Umbilical cord (tissue), 2 donors: ENCODE results near the gene INPP5D. TPM values are rescaled to one million over a fixed set of nuclear protein-coding genes. Genes with fewer than 3 reads are reported as not detected.
"Not testable (repeated sequence)": the region's sequence is repeated elsewhere in the genome, so short reads cannot be mapped to it uniquely, and the experiment has no call there.

ENCODE experiments used
- DNase-seq: peaks from one replicate; pipeline ENCODE4 v3.0.0-alpha.2; 2015; ENCODE audit warnings: low spot score
- total RNA-seq: library from RNA; depleted of rRNA; stranded (reverse); fragments of >200 nt; gene quantifications from one replicate; pipeline ENCODE4 v1.2.3, GENCODE V29; 2014; ENCODE audit warnings: low replicate concordance; ENCODE audit not compliant: insufficient read depth

INPP5D gene
- total RNA-seq, 1 donor from 2014 or later: 5.8 TPM

DNA sequence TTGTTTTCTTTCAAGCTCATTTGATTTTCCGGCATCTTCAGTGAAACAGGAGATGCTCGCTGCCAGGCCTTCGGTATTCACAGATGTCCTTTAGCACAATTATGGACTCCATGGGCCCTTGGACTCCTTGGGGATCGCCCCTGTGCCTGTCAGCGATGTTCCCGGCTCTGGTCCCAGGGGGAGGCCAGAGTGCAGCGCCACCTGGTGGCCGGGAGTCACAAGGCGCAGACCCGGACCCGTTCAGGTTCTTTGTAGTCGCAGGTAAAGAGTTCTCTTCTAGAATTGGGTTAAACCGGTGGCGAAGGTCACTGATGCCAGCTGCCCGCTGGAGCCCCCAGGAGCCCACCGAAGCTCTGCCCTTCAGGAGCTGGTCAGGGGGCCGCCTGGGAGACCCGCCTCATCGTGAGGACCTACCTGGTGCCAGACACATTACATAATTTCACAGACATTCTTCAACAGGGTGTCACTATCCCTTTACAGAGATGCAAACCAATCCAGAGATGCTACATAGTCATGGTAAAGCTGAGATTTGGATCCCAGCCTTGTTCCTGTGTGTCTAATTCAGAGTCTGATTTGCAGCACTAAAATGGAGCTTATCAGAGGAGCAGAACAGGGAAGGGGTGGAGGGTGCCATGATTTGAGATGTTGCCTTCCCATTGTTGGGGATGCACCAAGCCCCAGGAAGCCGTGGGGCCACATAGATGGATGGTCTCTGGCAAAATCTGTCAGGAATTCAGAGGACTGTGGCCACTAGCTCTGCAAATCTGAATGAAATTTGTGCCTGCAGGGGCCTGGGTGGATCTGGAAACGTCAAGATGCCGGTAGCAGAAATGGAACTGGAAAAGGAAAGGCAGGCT lies 6.0 kb upstream of the INPP5D start:
- DNase-seq: no peak

DNA sequence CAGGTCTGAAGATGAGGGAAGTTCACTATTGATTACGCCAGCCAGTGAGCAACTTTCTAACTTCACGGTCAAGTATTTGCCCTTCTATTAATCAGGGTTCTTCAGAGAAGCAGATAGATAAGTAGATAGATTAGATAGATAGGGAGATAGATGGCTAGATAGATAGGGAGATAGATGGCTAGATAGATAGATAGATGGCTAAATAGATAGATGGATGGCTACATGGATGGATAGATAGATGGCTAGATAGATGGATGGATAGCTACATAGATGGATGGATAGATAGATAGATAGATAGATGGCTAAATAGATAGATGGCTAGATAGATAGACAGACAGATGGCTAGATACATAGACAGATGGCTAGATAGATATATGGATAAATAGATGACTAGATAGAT lies 4.8 kb upstream of the INPP5D start:
- DNase-seq: no peak

- DNase-seq: no peak
These were observed 3.1 kb upstream of the INPP5D start for GRCh38 chr2:233056961-233057605.

DNA sequence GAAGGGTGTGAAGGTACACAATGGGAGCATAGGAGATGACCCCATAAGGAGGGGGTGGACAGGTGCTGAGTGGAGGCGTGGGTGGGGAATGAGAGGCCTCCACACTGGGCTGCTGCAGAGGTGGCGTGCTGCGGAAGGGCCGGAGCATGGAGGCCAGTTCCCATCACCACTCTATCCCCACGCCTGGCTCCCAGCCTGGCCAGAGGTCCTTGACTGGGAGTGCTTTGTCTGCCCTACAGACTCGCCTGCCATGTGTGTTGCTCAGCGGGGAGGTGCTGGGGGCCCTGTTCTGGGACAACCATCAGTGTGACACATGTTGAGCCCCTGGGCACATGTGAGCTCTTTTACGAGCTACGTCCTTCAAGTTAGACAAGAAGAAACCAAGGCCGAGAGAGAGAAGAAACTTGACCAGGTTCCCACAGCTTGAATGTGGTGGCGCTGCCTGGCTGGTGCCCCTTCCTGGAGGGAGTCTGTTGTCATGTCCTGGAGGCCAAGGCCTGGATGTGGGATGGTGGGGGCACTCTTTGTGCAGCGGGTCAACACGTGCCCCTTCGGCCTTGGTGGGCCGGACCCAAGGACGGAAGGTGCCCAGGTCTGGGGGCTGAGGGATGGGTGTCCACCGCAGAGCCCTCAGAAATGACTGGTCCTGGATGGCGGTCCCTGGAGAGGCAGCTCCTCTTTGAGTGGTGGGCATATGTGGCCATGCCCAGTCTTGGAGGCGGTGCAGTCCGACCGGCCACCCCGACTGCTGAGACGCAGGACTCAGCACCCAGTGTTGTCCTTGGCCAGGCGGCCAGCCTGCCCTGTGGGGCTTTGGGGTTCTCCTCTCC lies 1.2 kb upstream of the INPP5D start:
- no peak for DNase-seq

- DNase-seq: no peak
These were observed 670 bp upstream of the INPP5D start for GRCh38 chr2:233059547-233059796.

GRCh38 chr2:233060501-233060979 lies 398 bp downstream of the INPP5D start:
- DNase-seq: no peak

DNA sequence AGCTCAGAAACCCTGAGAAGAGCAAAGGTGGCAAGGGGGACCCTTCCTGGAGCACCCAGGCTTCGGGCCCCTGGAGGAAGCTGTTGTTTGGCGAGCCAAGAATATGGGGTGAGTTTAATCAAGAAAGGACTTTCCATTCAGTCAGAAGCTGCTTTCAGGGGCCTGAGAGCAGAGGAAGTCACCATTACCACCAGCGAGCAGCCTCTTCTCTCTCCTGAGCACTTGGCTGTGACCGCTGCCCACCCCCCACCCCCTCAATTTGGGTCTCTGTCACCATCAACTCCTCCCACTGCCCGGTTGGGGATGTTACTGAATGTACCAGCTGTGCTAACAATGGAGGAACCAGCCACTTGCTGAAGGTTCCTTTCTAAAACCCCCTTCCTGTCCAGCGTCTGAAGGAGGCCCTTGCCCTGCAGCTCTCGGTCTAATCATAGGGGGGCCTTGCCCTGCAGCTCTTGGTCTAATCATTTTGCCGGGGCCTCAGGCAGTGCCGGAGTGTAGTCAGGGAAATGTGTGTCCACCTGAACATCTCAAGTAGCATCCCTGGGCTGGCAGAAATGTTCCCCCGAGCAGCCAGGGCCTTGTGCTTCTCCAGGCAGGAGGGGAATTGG lies 943 bp downstream of the INPP5D start:
- no peak for DNase-seq

DNA sequence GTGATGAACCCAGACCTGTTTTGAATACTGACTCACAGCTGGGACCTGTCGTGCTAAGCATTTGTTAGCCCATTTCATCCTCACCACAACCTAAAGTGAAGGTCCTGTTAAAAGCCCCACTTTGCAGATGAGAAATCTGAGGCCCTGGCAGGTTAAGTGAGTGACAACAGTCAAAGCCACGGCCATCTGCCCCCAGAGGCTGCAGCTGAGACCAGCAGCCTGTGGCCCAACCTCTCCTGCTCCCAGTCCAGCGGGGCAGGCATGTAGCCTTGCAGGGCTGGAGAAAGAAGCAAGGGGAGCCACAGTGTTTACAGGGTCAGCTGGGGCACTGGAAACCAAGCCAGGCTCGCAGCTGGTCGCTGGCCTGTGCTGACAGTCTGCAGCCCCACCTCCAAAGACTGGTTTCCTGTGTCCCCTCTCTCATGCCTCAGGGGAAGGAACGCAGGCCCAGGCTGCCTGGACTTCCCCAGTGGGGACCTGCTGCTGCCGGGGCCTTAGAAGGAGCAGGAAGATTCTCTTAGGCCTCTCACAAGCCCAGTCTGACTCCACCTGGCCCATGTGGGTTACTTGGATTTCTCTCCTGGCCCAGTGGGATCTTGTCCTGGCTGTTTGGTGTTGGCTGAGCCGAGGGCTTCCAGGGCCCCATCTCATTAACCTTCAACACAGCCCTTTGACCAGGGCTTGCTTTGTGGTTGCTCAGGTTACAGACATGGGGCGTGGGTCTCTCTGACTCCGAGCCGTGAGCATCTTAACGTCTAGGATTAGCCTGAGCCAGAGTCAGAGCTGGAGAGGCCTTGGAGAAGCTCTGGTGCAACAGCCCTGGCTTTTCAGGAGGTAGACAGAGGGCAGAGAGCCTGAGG lies 1.7 kb downstream of the INPP5D start:
- DNase-seq: no peak

DNA sequence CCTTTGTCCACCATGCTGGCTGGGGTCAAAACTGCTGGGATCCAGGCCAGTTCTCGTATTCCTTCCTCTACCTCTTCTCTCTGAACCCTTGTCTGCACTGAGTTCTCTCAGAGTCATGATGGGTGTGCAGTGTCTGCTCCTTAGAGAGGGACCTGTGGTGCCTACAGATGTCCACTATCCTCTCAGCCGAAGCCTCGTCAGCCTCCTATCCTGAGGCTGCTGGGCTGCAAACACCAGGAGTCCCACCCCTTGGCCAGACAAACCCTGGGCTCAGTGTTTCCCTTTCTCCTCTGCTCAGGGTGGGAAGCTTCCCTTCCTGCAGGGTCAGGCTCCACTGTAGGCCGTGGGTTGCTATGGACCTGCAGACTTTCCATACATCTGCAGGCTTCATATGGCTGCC lies 2.3 kb downstream of the INPP5D start:
- no peak for DNase-seq

GRCh38 chr2:233062946-233063268 lies 2.8 kb downstream of the INPP5D start:
- DNase-seq: no peak

DNA sequence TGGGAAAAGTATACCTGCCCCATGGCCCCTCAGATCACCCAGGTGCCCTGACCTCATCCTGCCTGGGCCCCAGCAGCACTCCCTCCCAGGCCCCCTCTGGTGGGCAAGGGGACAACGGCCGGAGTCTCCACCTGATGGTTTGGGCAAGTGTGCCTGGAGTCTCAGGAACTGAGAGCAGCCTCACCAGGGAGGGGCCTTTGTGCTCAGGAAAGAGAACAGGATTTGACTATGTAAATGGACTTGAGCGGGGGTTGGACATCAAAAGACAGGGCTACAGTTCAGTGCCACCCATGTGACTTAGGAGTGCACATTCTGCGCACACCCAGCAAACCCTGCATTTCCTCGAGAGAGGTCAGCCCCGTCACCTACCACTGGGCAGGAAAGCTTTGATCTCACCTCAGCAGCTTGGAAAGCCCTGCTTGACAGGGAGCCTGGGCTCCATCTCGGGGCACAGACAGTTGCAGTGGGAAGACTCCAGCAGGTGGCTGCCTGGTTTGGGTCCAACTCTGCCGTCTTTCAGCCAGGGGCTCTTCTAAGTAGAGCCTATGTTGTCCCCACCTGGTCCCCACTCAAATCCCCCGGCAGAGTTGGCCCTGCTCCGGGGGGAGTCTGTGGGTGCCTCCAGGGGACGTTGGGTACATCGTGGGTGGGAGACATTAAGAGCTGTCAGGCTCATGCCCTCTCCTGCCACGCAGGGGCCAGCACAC lies 3.3 kb downstream of the INPP5D start:
- DNase-seq: no peak

GRCh38 chr2:233063976-233064411 lies 3.9 kb downstream of the INPP5D start:
- DNase-seq: no peak

GRCh38 chr2:233064530-233065199 lies 4.5 kb downstream of the INPP5D start:
- no peak for DNase-seq

GRCh38 chr2:233065200-233065589 lies 5.1 kb downstream of the INPP5D start:
- DNase-seq: not testable (repeated sequence)

DNA sequence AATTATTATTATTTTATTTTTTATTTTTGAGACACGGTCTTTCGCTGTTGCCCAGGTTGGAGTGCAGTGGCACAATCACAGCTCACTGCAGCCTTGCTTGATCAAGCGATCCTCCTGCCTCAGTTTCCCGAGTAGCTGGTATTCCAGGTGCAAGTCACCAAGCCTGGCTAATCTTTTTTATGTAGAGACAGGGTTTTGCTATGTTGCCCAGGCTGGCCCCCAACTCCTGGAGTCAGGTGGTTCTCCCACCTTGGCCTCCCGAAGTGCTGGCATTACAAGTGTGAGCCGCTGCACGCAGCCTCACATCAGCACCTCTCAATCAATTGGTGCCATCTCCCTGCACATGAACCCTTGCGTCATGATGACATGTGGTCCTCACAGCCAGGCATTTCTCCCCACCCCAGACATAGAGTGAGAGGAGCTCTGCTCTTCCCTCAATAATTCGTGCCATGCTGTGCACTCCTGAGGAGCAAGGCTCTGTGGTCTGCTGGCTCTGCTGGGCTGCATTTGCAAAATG lies 5.9 kb downstream of the INPP5D start:
- DNase-seq: no peak

DNA sequence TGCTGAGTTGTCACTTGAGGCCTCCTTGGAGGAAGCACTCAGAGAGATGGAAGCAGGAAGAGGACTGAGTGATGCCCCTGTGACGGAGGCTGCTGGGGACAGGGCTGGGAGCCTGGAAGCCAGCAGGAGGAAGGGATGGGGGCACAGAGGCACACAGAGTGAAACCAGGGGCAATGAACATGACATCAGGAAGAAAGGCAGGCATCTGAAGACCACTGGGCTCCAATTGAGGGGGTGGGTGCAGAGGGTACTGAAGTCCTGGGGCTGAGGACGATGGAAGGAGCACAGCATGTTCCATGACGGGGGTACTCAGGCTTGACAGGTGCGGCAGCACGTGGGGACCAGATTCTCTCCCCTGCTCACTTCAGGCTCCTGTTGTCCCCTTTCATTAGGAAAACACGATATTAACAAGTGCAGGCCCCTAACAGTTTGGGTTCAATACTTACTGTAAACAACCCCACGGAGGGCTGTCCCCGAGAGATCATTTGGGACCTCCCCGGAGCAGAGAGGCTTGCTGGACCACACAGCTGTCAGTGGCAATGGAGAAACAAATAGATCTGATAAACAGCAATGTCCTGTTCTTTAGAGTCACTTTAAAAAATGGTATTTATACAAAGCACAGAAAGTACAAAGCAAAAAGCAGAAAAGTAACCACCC lies 8.7 kb downstream of the INPP5D start:
- no peak for DNase-seq

DNA sequence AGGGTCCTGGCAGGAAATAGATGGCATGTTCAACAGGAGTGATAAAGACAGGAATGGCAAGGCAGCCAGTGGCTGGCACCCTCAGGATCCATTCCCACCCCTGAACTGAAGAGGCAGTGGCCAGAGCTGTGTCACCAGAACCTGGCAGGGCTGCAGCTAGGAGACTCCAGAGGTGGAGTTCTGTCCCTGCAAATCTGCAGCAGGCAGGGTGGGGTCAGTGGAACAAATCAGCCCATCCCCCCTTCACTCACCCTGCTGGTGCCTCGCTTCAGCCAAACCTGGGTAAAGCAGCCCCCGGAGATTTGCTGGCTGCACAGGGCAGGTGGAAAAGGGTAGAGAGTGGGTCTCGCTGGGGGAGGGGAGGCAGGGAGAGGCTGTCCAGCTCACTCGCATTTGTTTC lies 12.7 kb downstream of the INPP5D start:
- DNase-seq: no peak

DNA sequence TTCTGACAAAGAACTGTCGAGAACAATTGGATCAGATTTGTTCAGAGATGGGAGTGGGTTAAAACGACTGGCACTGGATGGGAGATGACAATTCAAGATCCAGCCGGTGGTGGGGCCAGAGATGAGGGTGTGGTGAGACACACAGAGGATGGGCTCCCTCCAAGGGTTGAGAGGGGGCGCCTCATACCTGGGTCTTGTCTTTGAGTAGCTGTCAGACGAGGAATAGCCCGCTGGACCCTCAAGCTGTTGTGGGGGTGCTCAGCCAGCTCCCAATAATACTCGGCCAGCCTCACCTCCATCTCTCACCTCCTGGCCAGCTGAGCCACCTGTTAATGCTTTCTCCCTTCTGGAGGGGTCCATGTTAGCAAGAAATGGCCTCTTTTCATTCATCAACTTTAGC lies 14.0 kb downstream of the INPP5D start:
- no peak for DNase-seq
